ENCODE measurements around the gene CASS4.
A peak's percentile ranks its signal among the peaks of the same experiment; 100 is the strongest.
"Not testable (repeated sequence)": the region's sequence is repeated elsewhere in the genome, so short reads cannot be mapped to it uniquely, and the experiment has no call there.

The CASS4 gene

GRCh38 chr20:56392881-56393482 is 19.1 kb upstream of the CASS4 start:
- no peak for DNase-seq (ENCODE audit: low read depth in 2 of 2)

GRCh38 chr20:56393653-56394052 is 18.4 kb upstream of the CASS4 start:
- no peak for DNase-seq (ENCODE audit: low read depth in 2 of 2)

- DNase-seq (ENCODE audit: low read depth in 2 of 2), result no peak
Measured at GRCh38 chr20:56395166-56395565, 16.9 kb upstream of the CASS4 start.

GRCh38 chr20:56400001-56400640 is 11.9 kb upstream of the CASS4 start:
- DNase-seq (ENCODE audit: low read depth in 2 of 2), result peak in 1 of 2 donors; percentile 45

- DNase-seq (ENCODE audit: low read depth in 2 of 2), result no peak
Measured at GRCh38 chr20:56403465-56403864, 8.6 kb upstream of the CASS4 start.

GRCh38 chr20:56405356-56405755 is 6.7 kb upstream of the CASS4 start:
- not testable (repeated sequence) for DNase-seq (ENCODE audit: low read depth in 2 of 2)

- no peak for DNase-seq (ENCODE audit: low read depth in 2 of 2)
Measured at GRCh38 chr20:56406910-56407309, 5.2 kb upstream of the CASS4 start.

- DNase-seq (ENCODE audit: low read depth in 2 of 2), result no peak
Measured at GRCh38 chr20:56409521-56409920, 2.5 kb upstream of the CASS4 start.

GRCh38 chr20:56409956-56410355 is 2.1 kb upstream of the CASS4 start:
- DNase-seq (ENCODE audit: low read depth in 2 of 2), result no peak

- not testable (repeated sequence) for DNase-seq (ENCODE audit: low read depth in 2 of 2)
Measured at GRCh38 chr20:56411287-56411686, 773 bp upstream of the CASS4 start.

- DNase-seq (ENCODE audit: low read depth in 2 of 2), result no peak
Measured at GRCh38 chr20:56412473-56412790, 372 bp downstream of the CASS4 start.

- DNase-seq (ENCODE audit: low read depth in 2 of 2), result no peak
Measured at GRCh38 chr20:56412949-56413348, 889 bp downstream of the CASS4 start.

- DNase-seq (ENCODE audit: low read depth in 2 of 2), result no peak
Measured at GRCh38 chr20:56414842-56415765, 3.0 kb downstream of the CASS4 start.

- DNase-seq (ENCODE audit: low read depth in 2 of 2), result no peak
Measured at GRCh38 chr20:56417402-56417801, 5.3 kb downstream of the CASS4 start.

- no peak for DNase-seq (ENCODE audit: low read depth in 2 of 2)
Measured at GRCh38 chr20:56417911-56418310, 5.9 kb downstream of the CASS4 start.

- no peak for DNase-seq (ENCODE audit: low read depth in 2 of 2)
Measured at GRCh38 chr20:56418385-56418861, 6.4 kb downstream of the CASS4 start.

GRCh38 chr20:56420028-56420427 is 8.0 kb downstream of the CASS4 start:
- DNase-seq (ENCODE audit: low read depth in 2 of 2), result no peak

GRCh38 chr20:56420940-56421688 is 9.1 kb downstream of the CASS4 start:
- DNase-seq (ENCODE audit: low read depth in 2 of 2), result no peak

- DNase-seq (ENCODE audit: low read depth in 2 of 2), result no peak
Measured at GRCh38 chr20:56422076-56422823, 10.2 kb downstream of the CASS4 start.

- DNase-seq (ENCODE audit: low read depth in 2 of 2), result no peak
Measured at GRCh38 chr20:56422824-56423189, 10.7 kb downstream of the CASS4 start.

- no peak for DNase-seq (ENCODE audit: low read depth in 2 of 2)
Measured at GRCh38 chr20:56423211-56423610, 11.2 kb downstream of the CASS4 start.

All from stimulated activated CD8-positive, alpha-beta memory T cell treated with anti-CD3 and anti-CD28 coated beads, Interleukin-7, amount 100 ng/mL, for 1 hour (primary cell).